Fibroblast of pulmonary artery (primary cell): Measurements from ENCODE around the gene ZDHHC8.

Experiments used
- DNase-seq: peaks from one replicate; pipeline ENCODE4 v3.0.0-alpha.2; 2010; ENCODE audit warnings: low read depth
- H3K4me3 ChIP-seq: replicated peaks from 2 replicates; pipeline ENCODE4 v1.5.1; 2011; ENCODE audit warnings: low read depth, mild to moderate bottlenecking, control low read depth, low read length, moderate library complexity
- CTCF ChIP-seq: IDR thresholded peaks from 2 replicates; pipeline ENCODE4 v1.5.1; 2011; ENCODE audit warnings: mild to moderate bottlenecking, control low read depth, low read length, inconsistent platforms; ENCODE audit errors: missing control alignments

The ZDHHC8 gene

GRCh38 chr22:20138417-20138738 lies 6.8 kb downstream of the ZDHHC8 start:
- DNase-seq = no peak
- H3K4me3 ChIP-seq = no peak overlapping the region

GRCh38 chr22:20138868-20139267 lies 7.3 kb downstream of the ZDHHC8 start:
- no peak for DNase-seq
- TF ChIP-seq CTCF = no peak
- H3K4me3 ChIP-seq = no peak overlapping the region

More at GRCh38 chr22:20138417-20138738, 6.8 kb downstream of the ZDHHC8 start:
- no peak for TF ChIP-seq CTCF

GRCh38 chr22:20139391-20140106 lies 7.9 kb downstream of the ZDHHC8 start:
- H3K4me3 ChIP-seq = no peak overlapping the region
- TF ChIP-seq CTCF = no peak
- no peak for DNase-seq

GRCh38 chr22:20140107-20140445 lies 8.5 kb downstream of the ZDHHC8 start:
- TF ChIP-seq CTCF = no peak
- H3K4me3 ChIP-seq = no peak overlapping the region
- DNase-seq = no peak

- no peak overlapping the region for H3K4me3 ChIP-seq
- no peak for TF ChIP-seq CTCF
- no peak for DNase-seq
Measured at GRCh38 chr22:20140521-20140964, 8.9 kb downstream of the ZDHHC8 start.

- peak; percentile 43 for DNase-seq
- no peak overlapping the region for H3K4me3 ChIP-seq
- TF ChIP-seq CTCF = no peak
Measured at GRCh38 chr22:20141186-20142077, 9.8 kb downstream of the ZDHHC8 start.
